ENCODE measurements around the gene MADD. TPM values are rescaled to one million over a fixed set of nuclear protein-coding genes. Genes with fewer than 3 reads are reported as not detected.
A peak's percentile ranks its signal among the peaks of the same experiment; 100 is the strongest.
"Not testable (repeated sequence)": the region's sequence is repeated elsewhere in the genome, so short reads cannot be mapped to it uniquely, and the experiment has no call there.

MADD gene
- total and polyA plus RNA-seq, 8 donors, result 13.6 to 131 (median 42.6) TPM

DNA sequence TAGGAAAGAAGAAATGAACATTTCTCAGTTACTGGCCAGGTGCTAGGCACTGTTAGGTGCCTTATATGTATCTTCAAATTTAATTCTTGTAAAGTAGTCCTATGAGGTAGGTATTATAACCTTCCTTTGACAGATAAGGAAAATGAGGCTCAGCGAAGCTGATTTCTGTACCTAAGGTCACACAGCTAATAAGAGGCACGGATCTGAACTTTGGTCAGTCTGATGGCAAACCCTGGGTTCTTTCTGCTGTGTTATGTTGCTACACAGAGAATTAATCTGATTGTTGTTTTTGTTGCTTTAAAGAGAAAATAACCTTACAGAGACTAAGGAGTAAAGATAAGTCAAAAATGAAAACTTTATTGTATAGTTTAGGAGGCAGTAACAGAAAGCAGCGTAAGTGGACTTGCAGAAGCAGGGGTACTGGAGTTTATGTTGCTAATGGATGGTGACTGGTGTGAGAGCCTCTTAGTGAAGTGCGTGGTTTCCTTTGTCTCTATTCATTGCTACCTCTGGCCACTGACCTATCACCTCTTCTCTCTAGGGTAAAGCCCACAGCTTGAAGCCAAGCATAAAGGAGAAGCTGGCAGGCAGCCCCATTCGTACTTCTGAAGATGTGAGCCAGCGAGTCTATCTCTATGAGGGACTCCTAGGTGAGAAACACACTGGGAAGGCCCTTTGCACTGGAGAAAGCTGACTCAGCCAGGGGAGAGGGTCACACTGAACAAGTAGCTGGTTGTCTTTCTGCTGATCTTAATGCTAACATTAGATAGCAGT lies 38.3 kb downstream of the MADD start:
- 86 to 93% (median 89%) methylated on average over 6 of the region's 6 CpGs for WGBS, 5 donors
- no peak for DNase-seq
- intact Hi-C loops (cut with DNase I; ENCODE audit: low total_unique reads), result no loop called here
- Histone ChIP-seq H3K4me3 (no peak overlapping the region), H3K36me3 (peaks cover 92 to 100% (median 100%) of the 10 kb centered on the region in 4 donors), H3K27ac (no peak overlapping the region), H3K27me3 (no peaks in the 10 kb centered on the region), H3K9me3 (peaks cover 0 to 3% (median under 1%) of the 10 kb centered on the region in 4 donors), H3K4me1 (no peaks in the 10 kb centered on the region)
- no peak for TF ChIP-seq POLR2A (IDR thresholded peaks at IDR 0.05)
- no peak for TF ChIP-seq EP300 (IDR thresholded peaks at IDR 0.05)
- TF ChIP-seq, protein P1, sequence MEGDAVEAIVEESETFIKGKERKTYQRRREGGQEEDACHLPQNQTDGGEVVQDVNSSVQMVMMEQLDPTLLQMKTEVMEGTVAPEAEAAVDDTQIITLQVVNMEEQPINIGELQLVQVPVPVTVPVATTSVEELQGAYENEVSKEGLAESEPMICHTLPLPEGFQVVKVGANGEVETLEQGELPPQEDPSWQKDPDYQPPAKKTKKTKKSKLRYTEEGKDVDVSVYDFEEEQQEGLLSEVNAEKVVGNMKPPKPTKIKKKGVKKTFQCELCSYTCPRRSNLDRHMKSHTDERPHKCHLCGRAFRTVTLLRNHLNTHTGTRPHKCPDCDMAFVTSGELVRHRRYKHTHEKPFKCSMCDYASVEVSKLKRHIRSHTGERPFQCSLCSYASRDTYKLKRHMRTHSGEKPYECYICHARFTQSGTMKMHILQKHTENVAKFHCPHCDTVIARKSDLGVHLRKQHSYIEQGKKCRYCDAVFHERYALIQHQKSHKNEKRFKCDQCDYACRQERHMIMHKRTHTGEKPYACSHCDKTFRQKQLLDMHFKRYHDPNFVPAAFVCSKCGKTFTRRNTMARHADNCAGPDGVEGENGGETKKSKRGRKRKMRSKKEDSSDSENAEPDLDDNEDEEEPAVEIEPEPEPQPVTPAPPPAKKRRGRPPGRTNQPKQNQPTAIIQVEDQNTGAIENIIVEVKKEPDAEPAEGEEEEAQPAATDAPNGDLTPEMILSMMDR (IDR thresholded peaks at IDR 0.05), result no peak
- TF ChIP-seq POLR2AphosphoS5 (IDR thresholded peaks at IDR 0.05), result no peak

DNA sequence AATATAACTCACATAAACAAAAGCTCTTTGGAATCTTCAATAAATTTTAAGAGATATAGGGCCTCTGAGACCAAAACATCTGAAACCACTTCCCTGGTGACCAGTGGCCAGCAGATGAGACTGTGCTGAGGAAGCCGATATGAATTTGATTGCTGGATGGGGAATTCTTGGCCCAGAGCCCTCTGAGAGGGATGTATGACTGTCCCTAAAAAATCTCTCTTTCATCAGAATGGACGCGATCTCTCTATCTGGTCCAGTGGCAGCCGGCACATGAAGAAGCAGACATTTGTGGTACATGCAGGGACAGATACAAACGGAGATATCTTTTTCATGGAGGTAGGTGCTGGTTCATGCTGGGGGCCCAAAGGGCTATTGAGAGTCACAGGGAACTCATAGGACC lies 45.1 kb downstream of the MADD start:
- TF ChIP-seq POLR2A (IDR thresholded peaks at IDR 0.05), result no peak
- no peak for TF ChIP-seq EP300 (IDR thresholded peaks at IDR 0.05)
- no peak for TF ChIP-seq POLR2AphosphoS5 (IDR thresholded peaks at IDR 0.05)
- TF ChIP-seq, protein P1 (IDR thresholded peaks at IDR 0.05), result no peak
- no peak for DNase-seq
- no peaks in the 10 kb centered on the region for H3K9me3 ChIP-seq
- H3K36me3 ChIP-seq, result peaks cover 70 to 98% (median 96%) of the 10 kb centered on the region in 4 donors
- no peak overlapping the region for H3K4me3 ChIP-seq
- H3K4me1 ChIP-seq, result no peaks in the 10 kb centered on the region
- intact Hi-C loops (cut with DNase I; ENCODE audit: low total_unique reads), result no loop called here
- no peak overlapping the region for H3K27ac ChIP-seq
- 87 to 92% (median 91%) methylated on average over 5 of the region's 5 CpGs for WGBS, 5 donors
- no peaks in the 10 kb centered on the region for H3K27me3 ChIP-seq

DNA sequence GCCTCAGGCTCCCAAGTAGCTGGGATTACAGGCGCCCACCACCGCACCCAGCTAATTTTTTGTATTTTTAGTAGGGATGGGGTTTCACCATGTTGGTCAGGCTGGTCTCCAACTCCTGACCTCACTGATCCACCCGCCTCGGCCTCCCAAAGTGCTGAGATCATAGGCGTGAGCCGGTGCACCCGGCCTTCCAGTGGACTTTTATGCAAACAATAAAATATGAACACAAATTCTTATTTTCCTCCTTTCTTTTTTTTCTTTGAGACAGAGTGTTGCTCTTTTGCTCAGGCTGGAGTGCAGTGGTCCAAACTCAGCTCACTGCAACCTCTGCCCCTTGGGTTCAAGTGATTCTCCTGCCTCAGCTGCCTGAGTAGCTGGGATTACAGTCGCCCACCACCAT lies 46.6 kb downstream of the MADD start:
- H3K36me3 ChIP-seq, result peaks cover 60 to 83% (median 81%) of the 10 kb centered on the region in 4 donors
- DNase-seq, result peak in 1 of 2 donors; percentile 14
- H3K4me1 ChIP-seq; H3K27me3 ChIP-seq; intact Hi-C loops (cut with DNase I; ENCODE audit: low total_unique reads); H3K4me3 ChIP-seq; H3K9me3 ChIP-seq; H3K27ac ChIP-seq: not testable (repeated sequence)
- WGBS, 5 donors, result 90 to 95% (median 94%) methylated on average over 8 of the region's 8 CpGs

DNA sequence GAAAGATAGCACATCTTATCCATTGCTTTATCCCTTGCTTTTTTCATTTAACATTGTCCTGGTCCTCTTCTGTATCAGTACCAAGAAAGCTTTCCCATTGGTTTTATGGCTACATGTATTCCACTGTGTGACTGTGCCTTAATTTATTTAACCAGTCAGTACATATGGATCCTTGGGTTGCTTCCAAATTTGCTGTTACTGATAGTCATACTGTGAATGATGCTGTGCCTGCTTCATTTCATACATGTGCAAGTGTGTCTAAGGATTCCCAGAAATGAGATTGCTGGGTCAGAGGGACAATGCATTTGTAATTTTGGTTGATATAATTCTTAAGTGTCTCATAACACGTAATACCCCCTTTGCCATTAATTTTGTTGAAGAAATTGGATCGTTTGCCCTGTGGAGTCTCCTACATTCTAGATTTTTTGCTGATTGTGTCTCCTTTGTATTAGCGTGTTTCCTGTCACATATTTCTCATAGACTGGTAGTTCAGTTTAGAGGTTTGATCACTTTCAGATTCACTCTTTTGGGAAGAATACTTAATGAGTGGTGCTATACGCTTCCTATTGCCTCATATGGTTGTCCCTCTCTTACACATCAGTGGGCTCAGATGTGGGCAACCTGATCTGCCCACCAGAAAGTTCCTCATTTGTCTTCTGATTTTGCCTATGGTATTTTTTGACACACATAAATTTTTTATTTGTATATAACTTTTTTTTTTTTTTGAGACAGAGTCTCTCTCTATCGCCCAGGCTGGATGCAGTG lies 47.3 kb downstream of the MADD start:
- 83 to 91% (median 87%) methylated on average over 5 of the region's 5 CpGs for WGBS, 5 donors
- TF ChIP-seq POLR2A (IDR thresholded peaks at IDR 0.05) (no peak), POLR2AphosphoS5 (IDR thresholded peaks at IDR 0.05) (no peak), EP300 (IDR thresholded peaks at IDR 0.05) (no peak)
- TF ChIP-seq, protein P1 (IDR thresholded peaks at IDR 0.05), result no peak
- Histone ChIP-seq H3K4me1 (no peaks in the 10 kb centered on the region), H3K27ac (no peak overlapping the region), H3K4me3 (no peak overlapping the region), H3K36me3 (peaks cover 60 to 75% (median 74%) of the 10 kb centered on the region in 4 donors), H3K27me3 (no peaks in the 10 kb centered on the region), H3K9me3 (no peaks in the 10 kb centered on the region)
- no peak for DNase-seq
- intact Hi-C loops (cut with DNase I; ENCODE audit: low total_unique reads), result no loop called here

Measured in stomach (tissue), 9 donors.